NCI-H446 treated with DMSO at 0.1 percent for 48 hours (cell line): ENCODE measurements around the gene CTH.
"Not testable (repeated sequence)": the region's sequence is repeated elsewhere in the genome, so short reads cannot be mapped to it uniquely, and the experiment has no call there.

Experiments
- DNase-seq: peaks from one replicate; lab custom pipeline; 2025; lab: John Stamatoyannopoulos, UW

Gene CTH

GRCh38 chr1:70455291-70455690, 44.2 kb downstream of the CTH start:
- DNase-seq = peak; percentile 94

GRCh38 chr1:70458131-70458530, 47.1 kb downstream of the CTH start:
- DNase-seq = peak; percentile 95

- DNase-seq = no peak
These were observed 48.6 kb downstream of the CTH start for GRCh38 chr1:70459496-70460225.

GRCh38 chr1:70460740-70461713, 50.0 kb downstream of the CTH start:
- DNase-seq = not testable (repeated sequence)

GRCh38 chr1:70462611-70463010, 51.5 kb downstream of the CTH start:
- no peak for DNase-seq

- no peak for DNase-seq
These were observed 54.8 kb downstream of the CTH start for GRCh38 chr1:70465911-70466310.

- no peak for DNase-seq
These were observed 56.5 kb downstream of the CTH start for GRCh38 chr1:70467531-70467930.

GRCh38 chr1:70468180-70468579, 57.1 kb downstream of the CTH start:
- no peak for DNase-seq

GRCh38 chr1:70469184-70469583, 58.1 kb downstream of the CTH start:
- not testable (repeated sequence) for DNase-seq

GRCh38 chr1:70475023-70475422, 64.0 kb downstream of the CTH start:
- no peak for DNase-seq

- DNase-seq = no peak
These were observed 66.0 kb downstream of the CTH start for GRCh38 chr1:70477090-70477489.

GRCh38 chr1:70477905-70478304, 66.8 kb downstream of the CTH start:
- not testable (repeated sequence) for DNase-seq

GRCh38 chr1:70483342-70483741, 72.3 kb downstream of the CTH start:
- no peak for DNase-seq

GRCh38 chr1:70485624-70486023, 74.6 kb downstream of the CTH start:
- no peak for DNase-seq

- peak; percentile 100 for DNase-seq
These were observed 75.8 kb downstream of the CTH start for GRCh38 chr1:70486676-70487458.

- no peak for DNase-seq
These were observed 76.4 kb downstream of the CTH start for GRCh38 chr1:70487459-70487815.

- DNase-seq = peak; percentile 56
These were observed 77.0 kb downstream of the CTH start for GRCh38 chr1:70487910-70488665.
